ENCODE data around the gene HECTD4.
"Not testable (repeated sequence)": the region's sequence is repeated elsewhere in the genome, so short reads cannot be mapped to it uniquely, and the experiment has no call there.

DNA sequence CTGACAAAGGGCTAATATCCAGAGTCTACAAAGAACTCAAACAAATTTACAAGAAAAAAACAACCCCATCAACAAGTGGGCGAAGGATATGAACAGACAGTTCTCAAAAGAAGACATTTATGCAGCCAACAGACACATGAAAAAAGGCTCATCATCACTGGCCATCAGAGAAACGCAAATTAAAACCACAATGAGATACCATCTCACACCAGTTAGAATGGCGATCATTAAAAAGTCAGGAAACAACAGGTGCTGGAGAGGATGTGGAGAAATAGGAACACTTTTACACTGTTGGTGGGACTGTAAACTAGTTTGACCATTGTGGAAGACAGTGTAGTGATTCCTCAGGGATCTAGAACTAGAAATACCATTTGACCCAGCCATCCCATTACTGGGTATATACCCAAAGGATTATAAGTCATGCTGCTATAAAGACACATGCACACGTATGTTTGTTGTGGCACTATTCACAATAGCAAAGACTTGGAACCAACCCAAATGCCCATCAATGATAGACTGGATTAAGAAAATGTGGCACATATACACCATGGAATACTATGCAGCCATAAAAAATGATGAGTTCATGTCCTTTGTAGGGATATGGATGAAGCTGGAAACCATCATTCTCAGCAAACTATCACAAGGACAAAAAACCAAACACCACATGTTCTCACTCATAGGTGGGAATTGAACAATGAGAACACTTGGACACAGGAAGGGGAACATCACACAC is 7.9 kb upstream of the HECTD4 start:
- not testable (repeated sequence) for TF ChIP-seq POLR2A (IDR thresholded peaks at IDR 0.05; ENCODE audit: low read length); GATA1 (IDR thresholded peaks at IDR 0.05; ENCODE audit: low read depth, low read length)

All from erythroblast (primary cell).